ENCODE results near the gene CDX2. TPM values are rescaled to one million over a fixed set of nuclear protein-coding genes. Genes with fewer than 3 reads are reported as not detected.

The CDX2 gene
- total RNA-seq, 2 donors from 2014 or later = not detected

GRCh38 chr13:27960362-27961226 lies 8.5 kb downstream of the CDX2 start:
- Mint-ChIP-seq H3K36me3 (no peaks in the 10 kb centered on the region), H3K27ac (no peak overlapping the region), H3K9me3 (no peaks in the 10 kb centered on the region)
- DNase-seq (ENCODE audit: low spot score in 2 of 2) (peak in 1 of 2 donors; percentile 69), ATAC-seq (peak; percentile 55 to 76)

GRCh38 chr13:27959976-27960361 lies 9.1 kb downstream of the CDX2 start:
- ATAC-seq (no peak), DNase-seq (ENCODE audit: low spot score in 2 of 2) (no peak)
- Mint-ChIP-seq H3K36me3 (no peaks in the 10 kb centered on the region), H3K9me3 (no peaks in the 10 kb centered on the region), H3K27ac (no peak overlapping the region)

GRCh38 chr13:27956576-27957300 lies 12.4 kb downstream of the CDX2 start:
- no peak for DNase-seq (ENCODE audit: low spot score in 2 of 2)
- Mint-ChIP-seq H3K9me3 (no peaks in the 10 kb centered on the region), H3K27ac (no peak overlapping the region), H3K36me3 (peaks cover 0 to 4% of the 10 kb centered on the region in 2 donors)
- no peak for ATAC-seq

- DNase-seq (ENCODE audit: low spot score in 2 of 2) (no peak), ATAC-seq (no peak)
- H3K36me3 Mint-ChIP-seq = peaks cover 0 to 7% of the 10 kb centered on the region in 2 donors
- no peaks in the 10 kb centered on the region for H3K9me3 Mint-ChIP-seq
- no peak overlapping the region for H3K27ac Mint-ChIP-seq
Observed at GRCh38 chr13:27955014-27955591, 14.0 kb downstream of the CDX2 start.

GRCh38 chr13:27954406-27954851 lies 14.7 kb downstream of the CDX2 start:
- DNase-seq (ENCODE audit: low spot score in 2 of 2) (no peak), ATAC-seq (peak; percentile 49 to 57)
- Mint-ChIP-seq H3K36me3 (peaks cover 0 to 10% of the 10 kb centered on the region in 2 donors), H3K9me3 (no peaks in the 10 kb centered on the region), H3K27ac (no peak overlapping the region)

- Mint-ChIP-seq H3K27ac (no peak overlapping the region), H3K36me3 (peaks cover 0 to 10% of the 10 kb centered on the region in 2 donors), H3K9me3 (no peaks in the 10 kb centered on the region)
- DNase-seq (ENCODE audit: low spot score in 2 of 2) (peak; percentile 61 to 88), ATAC-seq (peak; percentile 96 to 97)
Observed at GRCh38 chr13:27953676-27954405, 15.3 kb downstream of the CDX2 start.

- Mint-ChIP-seq H3K9me3 (no peaks in the 10 kb centered on the region), H3K27ac (peak overlapping the region in 1 of 2 donors; percentile 44), H3K36me3 (peaks cover 0 to 10% of the 10 kb centered on the region in 2 donors)
- DNase-seq (ENCODE audit: low spot score in 2 of 2) (no peak), ATAC-seq (no peak)
Observed at GRCh38 chr13:27952876-27953675, 16.0 kb downstream of the CDX2 start.

GRCh38 chr13:27942972-27943371 lies 26.1 kb downstream of the CDX2 start:
- ATAC-seq (no peak), DNase-seq (ENCODE audit: low spot score in 2 of 2) (no peak)
- no peak overlapping the region for H3K27ac Mint-ChIP-seq
- no peaks in the 10 kb centered on the region for H3K36me3 Mint-ChIP-seq
- peaks cover 11 to 18% of the 10 kb centered on the region in 2 donors for H3K9me3 Mint-ChIP-seq

GRCh38 chr13:27933580-27934328 lies 35.4 kb downstream of the CDX2 start:
- no peaks in the 10 kb centered on the region for H3K9me3 Mint-ChIP-seq
- H3K27ac Mint-ChIP-seq = no peak overlapping the region
- peaks cover 0 to 4% of the 10 kb centered on the region in 2 donors for H3K36me3 Mint-ChIP-seq
- ATAC-seq (peak in 1 of 2 donors; percentile 66), DNase-seq (ENCODE audit: low spot score in 2 of 2) (no peak)

- DNase-seq (ENCODE audit: low spot score in 2 of 2) = no peak
- no peaks in the 10 kb centered on the region for H3K9me3 Mint-ChIP-seq
- no peak overlapping the region for H3K27ac Mint-ChIP-seq
- H3K36me3 Mint-ChIP-seq = peaks cover 3 to 5% of the 10 kb centered on the region in 2 donors
- no peak for ATAC-seq
Observed at GRCh38 chr13:27933118-27933517, 36.0 kb downstream of the CDX2 start.

- H3K9me3 Mint-ChIP-seq = no peaks in the 10 kb centered on the region
- H3K27ac Mint-ChIP-seq = no peak overlapping the region
- no peak for ATAC-seq
- peaks cover 7 to 16% of the 10 kb centered on the region in 2 donors for H3K36me3 Mint-ChIP-seq
- DNase-seq (ENCODE audit: low spot score in 2 of 2) = no peak
Observed at GRCh38 chr13:27929868-27930267, 39.2 kb downstream of the CDX2 start.

GRCh38 chr13:27928805-27929753 lies 40.0 kb downstream of the CDX2 start:
- peaks cover 7 to 16% of the 10 kb centered on the region in 2 donors for H3K36me3 Mint-ChIP-seq
- no peak for ATAC-seq
- no peak for DNase-seq (ENCODE audit: low spot score in 2 of 2)

GRCh38 chr13:27928353-27928804 lies 40.7 kb downstream of the CDX2 start:
- Mint-ChIP-seq H3K27ac (no peak overlapping the region), H3K36me3 (peaks cover 7 to 21% of the 10 kb centered on the region in 2 donors)

More at GRCh38 chr13:27928805-27929753, 40.0 kb downstream of the CDX2 start:
- Mint-ChIP-seq H3K27ac (no peak overlapping the region), H3K9me3 (no peaks in the 10 kb centered on the region)

More at GRCh38 chr13:27928353-27928804, 40.7 kb downstream of the CDX2 start:
- DNase-seq (ENCODE audit: low spot score in 2 of 2) (no peak), ATAC-seq (no peak)
- H3K9me3 Mint-ChIP-seq = no peaks in the 10 kb centered on the region

All from activated naive CD4-positive, alpha-beta T cell treated with anti-CD3 and anti-CD28 coated beads, Interleukin-2, amount 50 U/mL, for 72 hours (primary cell).